Measurements from ENCODE around the gene PDK1.

Gene PDK1

GRCh38 chr2:172600557-172601008 lies 44.7 kb downstream of the PDK1 start:
- DNase-seq: no peak

GRCh38 chr2:172606285-172606684 lies 50.4 kb downstream of the PDK1 start:
- no peak for DNase-seq

- no peak for DNase-seq
These were observed 51.6 kb downstream of the PDK1 start for GRCh38 chr2:172607379-172607928.

GRCh38 chr2:172609488-172609887 lies 53.6 kb downstream of the PDK1 start:
- DNase-seq: no peak

- peak; percentile 3 for DNase-seq
These were observed 56.2 kb downstream of the PDK1 start for GRCh38 chr2:172612051-172612450.

- no peak for DNase-seq
These were observed 57.1 kb downstream of the PDK1 start for GRCh38 chr2:172613040-172613439.

GRCh38 chr2:172613615-172614231 lies 57.8 kb downstream of the PDK1 start:
- no peak for DNase-seq

- no peak for DNase-seq
These were observed 59.0 kb downstream of the PDK1 start for GRCh38 chr2:172614932-172615331.

GRCh38 chr2:172615727-172616261 lies 59.9 kb downstream of the PDK1 start:
- DNase-seq: no peak

- no peak for DNase-seq
These were observed 61.2 kb downstream of the PDK1 start for GRCh38 chr2:172617115-172617514.

- DNase-seq: no peak
These were observed 67.5 kb downstream of the PDK1 start for GRCh38 chr2:172623249-172623965.

- DNase-seq: no peak
These were observed 69.1 kb downstream of the PDK1 start for GRCh38 chr2:172624996-172625395.

- DNase-seq: no peak
These were observed 71.3 kb downstream of the PDK1 start for GRCh38 chr2:172627181-172627580.

- no peak for DNase-seq
These were observed 72.2 kb downstream of the PDK1 start for GRCh38 chr2:172628085-172628484.

GRCh38 chr2:172629586-172629985 lies 73.7 kb downstream of the PDK1 start:
- no peak for DNase-seq

GRCh38 chr2:172630181-172630580 lies 74.3 kb downstream of the PDK1 start:
- no peak for DNase-seq

GRCh38 chr2:172634477-172634876 lies 78.6 kb downstream of the PDK1 start:
- no peak for DNase-seq

GRCh38 chr2:172635548-172635947 lies 79.7 kb downstream of the PDK1 start:
- DNase-seq: no peak

- no peak for DNase-seq
These were observed 83.4 kb downstream of the PDK1 start for GRCh38 chr2:172639256-172639655.

GRCh38 chr2:172639823-172640222 lies 83.9 kb downstream of the PDK1 start:
- DNase-seq: no peak

- no peak for DNase-seq
These were observed 84.5 kb downstream of the PDK1 start for GRCh38 chr2:172640389-172640788.

- DNase-seq: no peak
These were observed 86.6 kb downstream of the PDK1 start for GRCh38 chr2:172642301-172643020.

- no peak for DNase-seq
These were observed 87.3 kb downstream of the PDK1 start for GRCh38 chr2:172643142-172643541.

Data from NCI-H1092 treated with DMSO at 0.1 percent for 48 hours (cell line).